ENCODE data around the gene NAA60. TPM values are rescaled to one million over a fixed set of nuclear protein-coding genes. Genes with fewer than 3 reads are reported as not detected.

Gene NAA60
- total and polyA plus RNA-seq, 9 of the 15 experiments (the other 6 are each of a cell fraction or from before 2014, with no cell fraction given), result 2.1 to 49.4 (median 10.3) TPM

GRCh38 chr16:3458278-3458851 is 14.9 kb downstream of the NAA60 start (continued):
- TF ChIP-seq AFF4 (CRISPR knock-in tag; IDR thresholded peaks at IDR 0.05) (peak; percentile 42; the same call in 1 of the 2 replicates), U2AF2 (optimal IDR thresholded peaks at IDR 0.05; ENCODE audit: low read depth, low read length) (no peak), ZBTB7A (IDR thresholded peaks at IDR 0.05; ENCODE audit: borderline replicate concordance, control insufficient read depth, low read depth, low read length) (peak; percentile 38; the same call in 1 of the 2 replicates), SAP30 (IDR thresholded peaks at IDR 0.05; ENCODE audit: borderline replicate concordance, insufficient read depth, low read depth, low read length, poor library complexity, severe bottlenecking) (peak; percentile 0)

DNA sequence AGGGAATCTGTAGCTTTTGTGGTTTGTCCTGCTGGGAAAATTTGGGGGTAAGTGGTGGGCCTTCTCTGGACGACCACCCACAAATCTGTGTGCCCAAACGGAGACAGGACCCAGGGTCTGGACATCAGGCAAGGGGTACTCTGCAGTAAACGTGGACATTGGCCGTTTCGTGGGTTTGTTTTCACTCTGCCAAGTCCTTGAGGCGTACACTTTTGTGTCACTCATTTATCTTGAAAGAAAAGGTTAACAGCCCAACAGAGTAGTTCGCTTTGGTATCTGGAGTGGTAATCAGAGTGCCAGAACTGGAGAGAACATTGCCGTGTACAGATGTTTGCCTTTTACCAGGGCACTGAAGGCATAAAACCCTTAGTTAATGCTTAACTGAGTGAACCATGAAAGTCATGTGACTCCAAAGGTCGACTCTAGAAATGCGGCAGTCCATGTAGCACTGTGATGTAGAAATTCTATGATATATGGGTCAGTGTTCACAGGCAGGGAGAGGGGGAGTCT is 15.4 kb downstream of the NAA60 start:
- TSS peak; percentile 60 for BruUV-seq (replicated peaks)
- peaks cover 23 to 28% of the 10 kb centered on the region in 2 experiments; a peak in 4 of 5 replicates for H3K4me1 ChIP-seq (replicated peaks in 1 of 2; ENCODE audit: control insufficient read depth in 2 of 2, insufficient read depth in 2 of 2, low read length in 2 of 2)
- ATAC-seq (peak; percentile 4; the same call in 2 of the 3 replicates), FAIRE-seq (no peak), DNase-seq (ENCODE audit: extremely low read depth in 1 of 4, low spot score in 3 of 4) (peak in 1 of 4 experiments; percentile 31)
- H4K20me1 ChIP-seq (replicated peaks; ENCODE audit: control insufficient read depth, insufficient read depth, low read length), result peaks cover 12% of the 10 kb centered on the region
- H3K4me2 ChIP-seq (ENCODE audit: insufficient read depth, low read length), result peak overlapping the region; percentile 98
- peak overlapping the region; percentile 88 for H2AFZ ChIP-seq (ENCODE audit: low read depth, low read length)
- peaks cover 3% of the 10 kb centered on the region; the same call in 2 of the 3 replicates for H3K36me3 ChIP-seq (ENCODE audit: control insufficient read depth, insufficient read depth, low read length)
- ChIA-PET POLR2A (no interaction called here), CTCF (ENCODE audit: low intra/inter-chr PET ratio) (no interaction called here)
- H3K9me3 ChIP-seq (replicated peaks; ENCODE audit: control insufficient read depth, insufficient read depth, low read depth, low read length), result no peaks in the 10 kb centered on the region
- H3K9me1 ChIP-seq (ENCODE audit: control insufficient read depth, insufficient read depth, low read length), result no peaks in the 10 kb centered on the region
- peak overlapping the region; percentile 81 for H3K4me3 ChIP-seq
- intact Hi-C loops (cut with micrococcal nuclease), result loop anchor here (2.0 to 5.0 kb wide), 2 partner anchors 58 to 272 kb away; partner anchors contain the start of genes OR1F1, ZNF174 and ZSCAN32
- H3K27me3 ChIP-seq (ENCODE audit: control insufficient read depth in 2 of 2, insufficient read depth in 2 of 2, low read length in 2 of 2), result no peaks in the 10 kb centered on the region
- peak overlapping the region; percentile 94 to 98; a peak in 3 of 4 replicates for H3K9ac ChIP-seq (ENCODE audit: insufficient read depth in 1 of 2, low read depth in 2 of 2, low read length in 2 of 2)
- peaks cover 58% of the 10 kb centered on the region for H3K79me2 ChIP-seq (ENCODE audit: control insufficient read depth, insufficient read depth, low read length)
- under 1% methylated on average over 10 of the region's 10 CpGs for WGBS (ENCODE audit: insufficient coverage, low coverage, missing lambda C conversion rate)
- peak overlapping the region; percentile 99 for H3K27ac ChIP-seq (ENCODE audit: extremely low read depth, low read depth, low read length)
- in situ Hi-C loops (cut with MboI), result no loop called here
- peak; percentile 50; the same call in 1 of the 2 replicates for TF ChIP-seq USF1 (CRISPR knock-in tag; IDR thresholded peaks at IDR 0.05)
- TF ChIP-seq, protein P1, sequence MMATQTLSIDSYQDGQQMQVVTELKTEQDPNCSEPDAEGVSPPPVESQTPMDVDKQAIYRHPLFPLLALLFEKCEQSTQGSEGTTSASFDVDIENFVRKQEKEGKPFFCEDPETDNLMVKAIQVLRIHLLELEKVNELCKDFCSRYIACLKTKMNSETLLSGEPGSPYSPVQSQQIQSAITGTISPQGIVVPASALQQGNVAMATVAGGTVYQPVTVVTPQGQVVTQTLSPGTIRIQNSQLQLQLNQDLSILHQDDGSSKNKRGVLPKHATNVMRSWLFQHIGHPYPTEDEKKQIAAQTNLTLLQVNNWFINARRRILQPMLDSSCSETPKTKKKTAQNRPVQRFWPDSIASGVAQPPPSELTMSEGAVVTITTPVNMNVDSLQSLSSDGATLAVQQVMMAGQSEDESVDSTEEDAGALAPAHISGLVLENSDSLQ (IDR thresholded peaks at IDR 0.05), result peak; percentile 56
- TF ChIP-seq ERF (CRISPR knock-in tag; IDR thresholded peaks at IDR 0.05), result no peak
- peak; percentile 94 for TF ChIP-seq TOE1 (IDR thresholded peaks at IDR 0.05; ENCODE audit: borderline replicate concordance)
- no peak for TF ChIP-seq TOE1 (CRISPR knock-in tag; IDR thresholded peaks at IDR 0.05; ENCODE audit: borderline replicate concordance, low read depth)
- TF ChIP-seq, protein P2, sequence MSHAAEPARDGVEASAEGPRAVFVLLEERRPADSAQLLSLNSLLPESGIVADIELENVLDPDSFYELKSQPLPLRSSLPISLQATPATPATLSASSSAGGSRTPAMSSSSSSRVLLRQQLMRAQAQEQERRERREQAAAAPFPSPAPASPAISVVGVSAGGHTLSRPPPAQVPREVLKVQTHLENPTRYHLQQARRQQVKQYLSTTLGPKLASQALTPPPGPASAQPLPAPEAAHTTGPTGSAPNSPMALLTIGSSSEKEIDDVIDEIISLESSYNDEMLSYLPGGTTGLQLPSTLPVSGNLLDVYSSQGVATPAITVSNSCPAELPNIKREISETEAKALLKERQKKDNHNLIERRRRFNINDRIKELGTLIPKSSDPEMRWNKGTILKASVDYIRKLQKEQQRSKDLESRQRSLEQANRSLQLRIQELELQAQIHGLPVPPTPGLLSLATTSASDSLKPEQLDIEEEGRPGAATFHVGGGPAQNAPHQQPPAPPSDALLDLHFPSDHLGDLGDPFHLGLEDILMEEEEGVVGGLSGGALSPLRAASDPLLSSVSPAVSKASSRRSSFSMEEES (CRISPR knock-in tag; IDR thresholded peaks at IDR 0.05), result peak; percentile 94
- peak; percentile 42 for TF ChIP-seq KDM5B (IDR thresholded peaks at IDR 0.05; ENCODE audit: insufficient replicate concordance, low read depth, low read length)
